Adrenal gland (tissue), 12 donors: ENCODE data around the gene NAIF1. TPM values are rescaled to one million over a fixed set of nuclear protein-coding genes. Genes with fewer than 3 reads are reported as not detected.
"Not testable (repeated sequence)": the region's sequence is repeated elsewhere in the genome, so short reads cannot be mapped to it uniquely, and the experiment has no call there.

ENCODE experiments used
- DNase-seq, 7 donors: peaks; one replicate each; pipeline ENCODE4 v3.0.0-alpha.2; 2019 to 2020
- H3K27ac ChIP-seq, 5 donors: fragments of 200-600 bp; sonication (generic) in 4 of 5; 1 replicate in 3 of 5; 2 replicates in 2 of 5; pipeline versions ENCODE4 v1.5.1 to v1.8.0; 2016 to 2020; ENCODE audit warnings: mild to moderate bottlenecking in 1 of 5
- H3K27me3 ChIP-seq: fragments of 200-600 bp; 2 replicates; pipeline ENCODE4 v1.8.0; 2021
- H3K36me3 ChIP-seq, 2 donors: fragments of 200-600 bp; replicated peaks in 1 of 2; 1 replicate in 1 of 2; 2 replicates in 1 of 2; pipeline versions ENCODE4 v1.5.1 to v1.8.0; 2018 to 2022
- H3K4me1 ChIP-seq, 2 donors: fragments of 200-600 bp; replicated peaks in 1 of 2; 1 replicate in 1 of 2; 2 replicates in 1 of 2; pipeline versions ENCODE4 v1.5.1 to v1.8.0; 2018 to 2021
- H3K4me3 ChIP-seq, 4 donors: fragments of 200-600 bp; sonication (generic) in 3 of 4; one replicate each; pipeline ENCODE4 v1.5.1; 2016 to 2018
- H3K9me3 ChIP-seq, 3 donors: fragments of 200-600 bp; sonication (generic) in 1 of 3; replicated peaks in 1 of 3; 1 replicate in 2 of 3; 2 replicates in 1 of 3; pipeline versions ENCODE4 v1.5.1 to v1.8.0; 2016 to 2021
- POLR2A ChIP-seq, 2 donors: fragments of 450-650 bp; IDR thresholded peaks; one replicate each; pipeline ENCODE4 v1.6.1; 2017; ENCODE audit warnings: antibody characterized with exemption in 2 of 2, mild to moderate bottlenecking in 2 of 2, moderate library complexity in 1 of 2
- WGBS, 4 donors: extraction: QIAGEN DNeasy Blood & Tissue Kit in 2 of 4; methylation state at CpG; one replicate each; pipeline versions ENCODE4 v1.1.5 to v1.1.7; 2013 to 2017; 5-methylcytosine and 5-hydroxymethylcytosine counted together
- intact Hi-C, 2 donors: fragments of 100-400 bp; cut with DNase I; formaldehyde crosslinking; loops; one replicate each; pipeline versions ENCODE4 v1.14.1 to v1.15.0; 2022 to 2023
- polyA plus RNA-seq, 3 donors: library from polyadenylated mRNA; stranded (reverse); fragments of 200-250 nt in 2 of 3; fragments of 350-450 nt in 1 of 3; fragmentation: Illumina TruSeq in 1 of 3; extraction: RNeasy Lipid Tissue Mini Kit (QIAGEN cat#74804) in 1 of 3; gene quantifications; one replicate each; pipeline ENCODE4 v1.2.3, GENCODE V29; 2013 to 2014
- total RNA-seq, 9 donors: library from RNA; depleted of rRNA in 4 of 9; stranded (reverse); fragments of >200 nt in 4 of 9; fragments of 120-200 nt in 1 of 9; fragmentation: NEBNext Ultra II Directional in 1 of 9; extraction: Animal tissue kit (Norgen Biotek cat#: 25700) in 1 of 9; gene quantifications; one replicate each; pipeline versions ENCODE4 v1.1.0 to v1.2.4, GENCODE V29; 2013 to 2023
- TF ChIP-seq, protein P1 (sequence below), 6 experiments: fragments of 450-650 bp in 4 of 6; fragments of 200-600 bp in 2 of 6; sonication (generic) in 1 of 6; IDR thresholded peaks; 1 replicate in 5 of 6; 2 replicates in 1 of 6; pipeline versions ENCODE4 v1.5.1 to v1.8.0; 2016 to 2021; ENCODE audit warnings: antibody characterized with exemption in 6 of 6, mild to moderate bottlenecking in 2 of 6, moderate library complexity in 1 of 6
- donor health status: healthy with polysubstance abuse.
- donor health status: Bipolar disorder and iron deficiency.
- donor health status: DM: yes; HTN: yes; CAD: no.
- donor health status: DM: no; HTN: no; CAD: no.
- donor health status: DM: no; HTN: no; CAD: no.
- donor health status: DM: yes; HTN: yes; CAD: no.

Gene NAIF1
- total and polyA plus RNA-seq, 12 donors: 6.6 to 20.7 (median 12.2) TPM

DNA sequence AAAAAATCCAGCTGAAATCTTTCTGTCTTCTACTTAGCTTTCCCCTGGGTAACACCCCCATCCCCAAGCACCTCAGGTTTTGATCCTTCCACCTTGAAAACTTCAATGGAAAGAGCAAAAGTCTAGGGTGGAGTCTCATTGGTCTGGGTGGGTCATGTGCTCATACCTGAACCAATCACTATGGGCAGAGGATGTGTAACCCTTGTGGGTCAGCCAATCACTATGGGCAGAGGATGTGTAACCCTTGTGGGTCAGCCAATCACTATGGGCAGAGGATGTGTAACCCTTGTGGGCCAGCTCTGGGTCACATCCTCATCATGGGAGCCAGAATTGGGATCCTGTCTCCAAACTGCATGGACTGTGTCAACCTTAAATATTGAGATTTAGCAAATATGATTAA, 18.5 kb downstream of the NAIF1 start:
- Histone ChIP-seq H3K9me3 (no peaks in the 10 kb centered on the region), H3K4me3 (no peak overlapping the region), H3K27me3 (no peaks in the 10 kb centered on the region), H3K4me1 (peaks cover 0 to 10% of the 10 kb centered on the region in 2 donors), H3K36me3 (no peaks in the 10 kb centered on the region), H3K27ac (no peak overlapping the region)
- no peak for DNase-seq
- intact Hi-C loops: no loop called here
- TF ChIP-seq POLR2A (IDR thresholded peaks at IDR 0.05): no peak
- TF ChIP-seq, protein P1, sequence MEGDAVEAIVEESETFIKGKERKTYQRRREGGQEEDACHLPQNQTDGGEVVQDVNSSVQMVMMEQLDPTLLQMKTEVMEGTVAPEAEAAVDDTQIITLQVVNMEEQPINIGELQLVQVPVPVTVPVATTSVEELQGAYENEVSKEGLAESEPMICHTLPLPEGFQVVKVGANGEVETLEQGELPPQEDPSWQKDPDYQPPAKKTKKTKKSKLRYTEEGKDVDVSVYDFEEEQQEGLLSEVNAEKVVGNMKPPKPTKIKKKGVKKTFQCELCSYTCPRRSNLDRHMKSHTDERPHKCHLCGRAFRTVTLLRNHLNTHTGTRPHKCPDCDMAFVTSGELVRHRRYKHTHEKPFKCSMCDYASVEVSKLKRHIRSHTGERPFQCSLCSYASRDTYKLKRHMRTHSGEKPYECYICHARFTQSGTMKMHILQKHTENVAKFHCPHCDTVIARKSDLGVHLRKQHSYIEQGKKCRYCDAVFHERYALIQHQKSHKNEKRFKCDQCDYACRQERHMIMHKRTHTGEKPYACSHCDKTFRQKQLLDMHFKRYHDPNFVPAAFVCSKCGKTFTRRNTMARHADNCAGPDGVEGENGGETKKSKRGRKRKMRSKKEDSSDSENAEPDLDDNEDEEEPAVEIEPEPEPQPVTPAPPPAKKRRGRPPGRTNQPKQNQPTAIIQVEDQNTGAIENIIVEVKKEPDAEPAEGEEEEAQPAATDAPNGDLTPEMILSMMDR (IDR thresholded peaks at IDR 0.05): no peak

DNA sequence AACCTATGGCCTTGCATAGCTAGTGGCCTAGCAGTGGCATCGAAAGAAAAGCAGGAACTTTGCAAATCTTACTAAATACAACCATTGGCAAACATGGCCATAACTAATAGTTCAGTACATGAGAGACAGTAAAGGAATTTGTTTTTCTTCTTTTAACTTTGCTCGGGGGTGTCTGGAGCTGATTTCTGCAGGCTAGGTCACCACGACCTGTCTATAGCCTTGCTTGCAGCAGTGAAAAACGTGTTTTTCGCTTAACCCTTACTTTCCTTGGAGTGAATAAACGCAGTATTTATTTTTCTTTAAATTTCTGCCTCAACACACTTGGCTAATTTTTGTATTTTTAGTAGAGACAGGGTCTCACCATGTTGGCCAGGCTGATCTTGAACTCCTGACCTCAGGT, 19.9 kb downstream of the NAIF1 start:
- H3K36me3 ChIP-seq: no peaks in the 10 kb centered on the region
- no peak for TF ChIP-seq POLR2A (IDR thresholded peaks at IDR 0.05)
- TF ChIP-seq, protein P1 (IDR thresholded peaks at IDR 0.05): no peak
- no peak for DNase-seq
- no peaks in the 10 kb centered on the region for H3K9me3 ChIP-seq
- 39 to 45% (median 43%) methylated on average over 6 of the region's 6 CpGs for WGBS, 4 donors
- H3K27me3 ChIP-seq: no peaks in the 10 kb centered on the region
- peak overlapping the region in 1 of 5 donors; percentile 48 for H3K27ac ChIP-seq
- H3K4me3 ChIP-seq: no peak overlapping the region
- H3K4me1 ChIP-seq: peaks cover 0 to 15% of the 10 kb centered on the region in 2 donors
- intact Hi-C loops: no loop called here

- Histone ChIP-seq H3K9me3 (no peaks in the 10 kb centered on the region), H3K4me3 (no peak overlapping the region), H3K4me1 (peaks cover 0 to 15% of the 10 kb centered on the region in 2 donors), H3K27me3 (no peaks in the 10 kb centered on the region), H3K36me3 (no peaks in the 10 kb centered on the region), H3K27ac (peak overlapping the region in 1 of 5 donors; percentile 59)
- WGBS, 4 donors: 77 to 100% (median 89%) methylated on average over 1 of the region's 1 CpG
- no peak for DNase-seq
- intact Hi-C loops: no loop called here
- TF ChIP-seq, protein P1 (IDR thresholded peaks at IDR 0.05): no peak
- no peak for TF ChIP-seq POLR2A (IDR thresholded peaks at IDR 0.05)
Observed at GRCh38 chr9:128045831-128046230, 21.3 kb downstream of the NAIF1 start.

DNA sequence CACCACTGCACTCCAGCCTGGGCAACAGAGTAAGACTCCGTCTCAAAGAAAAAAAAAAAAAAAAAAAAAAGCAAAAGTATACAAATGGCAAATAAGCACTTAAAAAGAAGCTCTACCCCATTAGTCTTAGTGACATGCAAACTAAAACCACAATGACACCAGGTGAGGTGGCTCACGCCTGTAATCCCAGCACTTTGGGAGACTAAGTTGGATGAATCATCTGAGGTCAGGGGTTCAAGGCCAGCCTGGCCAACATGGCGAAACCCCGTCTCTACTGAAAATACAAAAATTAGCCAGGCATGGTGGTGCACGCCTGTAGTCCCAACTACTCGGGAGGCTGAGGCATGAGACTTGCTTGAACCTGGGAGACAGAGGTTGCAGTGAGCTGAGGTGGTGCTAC, 21.7 kb downstream of the NAIF1 start:
- H3K9me3 ChIP-seq, H3K27me3 ChIP-seq, H3K27ac ChIP-seq, H3K4me3 ChIP-seq, H3K36me3 ChIP-seq, DNase-seq, intact Hi-C loops: not testable (repeated sequence)
- peaks cover 0 to 15% of the 10 kb centered on the region in 2 donors for H3K4me1 ChIP-seq
- 67 to 82% (median 74%) methylated on average over 5 to 6 of the region's 6 CpGs for WGBS, 4 donors

- Histone ChIP-seq H3K4me1 (peaks cover 0 to 15% of the 10 kb centered on the region in 2 donors), H3K27ac (peak overlapping the region in 1 of 5 donors; percentile 30), H3K4me3 (no peak overlapping the region), H3K9me3 (no peaks in the 10 kb centered on the region), H3K36me3 (no peaks in the 10 kb centered on the region), H3K27me3 (no peaks in the 10 kb centered on the region)
- WGBS, 4 donors: 26 to 55% (median 29%) methylated on average over 4 to 7 of the region's 7 CpGs
- no peak for TF ChIP-seq POLR2A (IDR thresholded peaks at IDR 0.05)
- TF ChIP-seq, protein P1 (IDR thresholded peaks at IDR 0.05): no peak
- intact Hi-C loops: loop anchor here in 1 of 2 donors (5.0 kb wide), 1 partner anchor 69 kb away; no protein-coding TSS in a partner anchor
- peak in 2 of 7 donors; percentile 57 to 61 for DNase-seq
Observed at GRCh38 chr9:128043467-128043868, 23.7 kb downstream of the NAIF1 start.
